22Rv1 (cell line): ENCODE measurements around the gene MLLT3.

Experiments
- CTCF ChIP-seq: fragments of 450-650 bp; IDR thresholded peaks from 2 replicates; pipeline ENCODE4 v1.5.1; 2017; ENCODE audit warnings: mild to moderate bottlenecking
- ZFX ChIP-seq: fragments of 450-650 bp; IDR thresholded peaks from 2 replicates; pipeline ENCODE4 v1.6.1; 2017; ENCODE audit warnings: antibody characterized with exemption, borderline replicate concordance

GRCh38 chr9:20472342-20473045 lies 149.8 kb downstream of the MLLT3 start:
- TF ChIP-seq CTCF (no peak), ZFX (no peak)
